Measurements from ENCODE around the gene EHBP1L1.

DNA sequence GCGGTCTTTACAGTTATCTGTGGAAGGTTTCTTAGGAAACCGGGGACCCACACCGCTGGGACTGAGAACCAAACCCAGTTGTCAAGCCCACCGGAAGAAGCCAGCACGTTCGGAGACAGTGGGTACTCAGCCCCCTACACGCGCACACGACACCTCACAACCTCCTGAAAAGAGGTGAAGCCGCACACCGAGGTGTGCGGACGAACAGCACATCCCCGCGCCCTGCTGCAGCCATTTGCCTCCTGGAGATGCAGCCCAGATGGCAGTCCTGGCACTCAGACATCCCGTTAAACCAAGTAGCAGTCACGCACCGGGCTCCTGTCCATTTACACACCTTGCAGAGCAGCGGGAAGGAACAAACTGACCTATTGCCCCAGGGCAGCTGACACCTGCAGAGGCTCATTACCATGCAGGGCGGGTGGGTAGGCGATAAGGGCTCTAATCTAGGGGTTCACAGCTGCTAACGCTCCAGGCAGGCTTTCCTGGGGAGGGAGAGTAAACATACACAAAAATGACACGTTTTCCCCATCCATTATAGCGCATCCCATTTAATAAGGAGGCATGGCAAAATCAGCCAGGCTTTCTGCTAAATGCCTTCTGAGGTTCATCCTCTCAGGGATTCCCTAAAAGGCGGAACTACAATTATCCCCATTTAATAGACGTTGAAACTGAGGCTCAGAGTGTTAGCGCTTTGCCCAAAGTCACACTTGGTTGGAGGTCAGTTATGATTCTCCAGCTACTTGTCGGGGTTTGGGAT is 864 bp upstream of the EHBP1L1 start:
- TF ChIP-seq, protein P1, sequence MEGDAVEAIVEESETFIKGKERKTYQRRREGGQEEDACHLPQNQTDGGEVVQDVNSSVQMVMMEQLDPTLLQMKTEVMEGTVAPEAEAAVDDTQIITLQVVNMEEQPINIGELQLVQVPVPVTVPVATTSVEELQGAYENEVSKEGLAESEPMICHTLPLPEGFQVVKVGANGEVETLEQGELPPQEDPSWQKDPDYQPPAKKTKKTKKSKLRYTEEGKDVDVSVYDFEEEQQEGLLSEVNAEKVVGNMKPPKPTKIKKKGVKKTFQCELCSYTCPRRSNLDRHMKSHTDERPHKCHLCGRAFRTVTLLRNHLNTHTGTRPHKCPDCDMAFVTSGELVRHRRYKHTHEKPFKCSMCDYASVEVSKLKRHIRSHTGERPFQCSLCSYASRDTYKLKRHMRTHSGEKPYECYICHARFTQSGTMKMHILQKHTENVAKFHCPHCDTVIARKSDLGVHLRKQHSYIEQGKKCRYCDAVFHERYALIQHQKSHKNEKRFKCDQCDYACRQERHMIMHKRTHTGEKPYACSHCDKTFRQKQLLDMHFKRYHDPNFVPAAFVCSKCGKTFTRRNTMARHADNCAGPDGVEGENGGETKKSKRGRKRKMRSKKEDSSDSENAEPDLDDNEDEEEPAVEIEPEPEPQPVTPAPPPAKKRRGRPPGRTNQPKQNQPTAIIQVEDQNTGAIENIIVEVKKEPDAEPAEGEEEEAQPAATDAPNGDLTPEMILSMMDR (conservative IDR thresholded peaks at IDR 0.05; ENCODE audit: low read length): no peak
- TF ChIP-seq EZH2phosphoT487 (IDR thresholded peaks at IDR 0.05; ENCODE audit: borderline replicate concordance, low read depth, low read length): no peak

All from OCI-LY7 (cell line).